Measurements from ENCODE around the gene ASAP3.

ASAP3 gene

DNA sequence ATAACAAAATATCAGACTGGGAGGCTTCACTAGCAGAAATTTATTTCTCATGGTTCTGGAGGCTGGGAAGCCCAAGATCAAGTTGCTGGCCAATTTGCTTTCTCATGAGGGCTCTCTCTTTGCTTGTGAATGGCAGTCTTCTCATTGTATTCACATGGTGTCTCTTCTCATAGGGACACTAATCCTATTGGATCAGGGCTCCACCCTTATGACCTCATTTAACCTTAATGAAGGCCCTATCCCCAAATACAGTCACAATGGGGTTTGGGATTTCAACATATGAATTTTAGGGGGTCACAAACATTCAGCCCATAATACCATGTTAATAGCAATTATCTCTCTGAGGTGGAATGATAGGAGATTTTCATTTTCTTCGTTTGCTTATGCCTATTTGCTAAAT lies 84.8 kb downstream of the ASAP3 start:
- TF ChIP-seq, protein P1, sequence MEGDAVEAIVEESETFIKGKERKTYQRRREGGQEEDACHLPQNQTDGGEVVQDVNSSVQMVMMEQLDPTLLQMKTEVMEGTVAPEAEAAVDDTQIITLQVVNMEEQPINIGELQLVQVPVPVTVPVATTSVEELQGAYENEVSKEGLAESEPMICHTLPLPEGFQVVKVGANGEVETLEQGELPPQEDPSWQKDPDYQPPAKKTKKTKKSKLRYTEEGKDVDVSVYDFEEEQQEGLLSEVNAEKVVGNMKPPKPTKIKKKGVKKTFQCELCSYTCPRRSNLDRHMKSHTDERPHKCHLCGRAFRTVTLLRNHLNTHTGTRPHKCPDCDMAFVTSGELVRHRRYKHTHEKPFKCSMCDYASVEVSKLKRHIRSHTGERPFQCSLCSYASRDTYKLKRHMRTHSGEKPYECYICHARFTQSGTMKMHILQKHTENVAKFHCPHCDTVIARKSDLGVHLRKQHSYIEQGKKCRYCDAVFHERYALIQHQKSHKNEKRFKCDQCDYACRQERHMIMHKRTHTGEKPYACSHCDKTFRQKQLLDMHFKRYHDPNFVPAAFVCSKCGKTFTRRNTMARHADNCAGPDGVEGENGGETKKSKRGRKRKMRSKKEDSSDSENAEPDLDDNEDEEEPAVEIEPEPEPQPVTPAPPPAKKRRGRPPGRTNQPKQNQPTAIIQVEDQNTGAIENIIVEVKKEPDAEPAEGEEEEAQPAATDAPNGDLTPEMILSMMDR (conservative IDR thresholded peaks at IDR 0.05; ENCODE audit: low read length): no peak
- no peak overlapping the region for H3K4me3 ChIP-seq (ENCODE audit: low read length)
- no peak for DNase-seq (ENCODE audit: low read depth)

GRCh38 chr1:23397908-23398307 lies 86.1 kb downstream of the ASAP3 start:
- TF ChIP-seq, protein P1 (conservative IDR thresholded peaks at IDR 0.05; ENCODE audit: low read length): no peak
- DNase-seq (ENCODE audit: low read depth): no peak
- no peak overlapping the region for H3K4me3 ChIP-seq (ENCODE audit: low read length)

GRCh38 chr1:23396380-23396779 lies 87.6 kb downstream of the ASAP3 start:
- no peak for DNase-seq (ENCODE audit: low read depth)
- H3K4me3 ChIP-seq (ENCODE audit: low read length): no peak overlapping the region

DNA sequence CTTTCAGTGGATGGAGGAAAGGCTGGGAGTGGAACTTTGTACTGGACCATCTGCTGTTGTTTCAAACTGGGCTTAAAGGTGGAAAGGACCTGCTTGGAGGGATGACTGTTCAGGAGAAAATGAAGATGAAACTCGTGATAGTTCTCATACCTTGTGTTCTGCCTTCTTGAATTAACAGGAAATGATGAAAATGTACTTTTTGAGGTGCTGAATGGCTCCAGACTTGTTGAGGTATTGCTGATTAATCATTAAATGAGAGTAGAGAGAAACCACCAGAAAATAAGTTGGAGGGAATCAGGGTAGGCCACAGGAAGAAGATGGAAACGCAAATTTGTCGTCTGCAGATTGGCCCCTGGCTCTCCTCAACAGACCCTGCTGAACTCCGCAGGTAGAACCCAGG lies 88.1 kb downstream of the ASAP3 start:
- TF ChIP-seq, protein P1 (conservative IDR thresholded peaks at IDR 0.05; ENCODE audit: low read length): no peak
- no peak overlapping the region for H3K4me3 ChIP-seq (ENCODE audit: low read length)
- no peak for DNase-seq (ENCODE audit: low read depth)

More at GRCh38 chr1:23396380-23396779, 87.6 kb downstream of the ASAP3 start:
- TF ChIP-seq, protein P1 (conservative IDR thresholded peaks at IDR 0.05; ENCODE audit: low read length): no peak

DNA sequence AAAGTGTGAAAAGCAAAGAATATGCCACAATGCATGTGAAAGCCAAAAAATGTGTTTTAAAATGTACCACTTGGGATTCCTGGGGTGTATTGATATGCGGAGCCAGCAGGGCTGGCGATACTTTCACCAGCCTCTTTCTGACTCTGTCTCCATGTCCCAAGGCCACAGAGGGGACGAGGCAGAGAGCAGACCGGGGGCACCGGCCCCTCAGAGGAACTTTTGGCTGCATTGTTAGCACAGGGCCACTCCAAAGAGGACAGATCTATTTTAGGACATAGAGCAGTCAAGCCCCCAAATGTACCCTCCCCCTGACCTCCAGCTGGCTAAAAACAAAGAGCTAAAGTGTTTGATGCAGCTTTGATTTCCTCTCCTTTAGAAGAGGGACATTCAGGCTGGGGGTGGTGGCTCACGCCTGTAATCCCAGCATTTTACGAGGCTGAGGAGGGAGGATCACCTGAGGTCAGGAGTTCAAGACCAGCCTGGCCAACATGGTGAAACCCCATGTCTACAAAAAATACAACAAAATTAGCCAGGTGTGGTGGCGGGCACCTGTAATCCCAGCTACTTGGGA lies 88.7 kb downstream of the ASAP3 start:
- TF ChIP-seq, protein P1 (conservative IDR thresholded peaks at IDR 0.05; ENCODE audit: low read length): no peak
- H3K4me3 ChIP-seq (ENCODE audit: low read length): peak overlapping the region; percentile 24; the same call in 1 of the 2 replicates
- DNase-seq (ENCODE audit: low read depth): no peak

- TF ChIP-seq, protein P1 (conservative IDR thresholded peaks at IDR 0.05; ENCODE audit: low read length): peak; percentile 38
- DNase-seq (ENCODE audit: low read depth): peak; percentile 96
- peak overlapping the region; percentile 24 for H3K4me3 ChIP-seq (ENCODE audit: low read length)
These were observed 89.3 kb downstream of the ASAP3 start for GRCh38 chr1:23394684-23395083.

DNA sequence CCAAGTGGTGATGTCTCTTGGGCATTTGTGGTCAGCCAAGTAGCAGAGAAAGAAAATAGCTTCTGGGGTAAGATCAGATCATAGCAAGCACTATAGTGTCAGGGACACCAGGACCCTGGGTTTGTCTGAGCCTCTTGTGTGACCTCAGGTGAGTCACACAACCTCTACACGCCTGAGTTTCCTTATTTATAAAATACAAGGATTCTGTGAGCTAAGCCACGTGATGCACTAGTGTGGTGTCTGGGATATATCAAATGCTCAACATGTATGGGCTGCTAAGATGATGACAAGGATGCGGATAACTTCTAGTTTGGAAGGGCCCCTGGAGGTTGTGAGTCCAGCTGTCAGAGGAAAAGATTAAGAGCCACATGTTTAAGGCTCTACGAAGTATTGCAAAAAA lies 89.8 kb downstream of the ASAP3 start:
- TF ChIP-seq, protein P1 (conservative IDR thresholded peaks at IDR 0.05; ENCODE audit: low read length): no peak
- H3K4me3 ChIP-seq (ENCODE audit: low read length): no peak overlapping the region
- DNase-seq (ENCODE audit: low read depth): peak; percentile 77
